ENCODE data around the gene POLR2H. TPM values are rescaled to one million over a fixed set of nuclear protein-coding genes. Genes with fewer than 3 reads are reported as not detected.

Gene POLR2H
- polyA plus RNA-seq, 1 experiment, result 94.4 TPM

- no peaks in the 10 kb centered on the region; the same call in 1 of the 2 replicates for H3K9me3 ChIP-seq (ENCODE audit: control insufficient read depth, insufficient read depth, low read length)
- H3K27me3 ChIP-seq (ENCODE audit: control insufficient read depth, insufficient read depth, low read length), result no peaks in the 10 kb centered on the region
- no peak for TF ChIP-seq CTCF (IDR thresholded peaks at IDR 0.05; ENCODE audit: low read depth, low read length)
- DNase-seq (ENCODE audit: low read depth, low spot score), result no peak
- ChIA-PET POLR2A (interaction anchor here (0.6 kb wide), 1 partner anchor 16 kb away, joined by 3 read pairs; no protein-coding TSS in a partner anchor), CTCF (no interaction called here)
- no peak overlapping the region for H3K4me3 ChIP-seq (ENCODE audit: low read depth, low read length)
- H3K27ac ChIP-seq (ENCODE audit: low read depth, low read length), result peak overlapping the region; percentile 52
Observed at GRCh38 chr3:184328516-184328915, 33.0 kb upstream of the POLR2H start.

GRCh38 chr3:184332370-184333090, 29.0 kb upstream of the POLR2H start:
- CTCF ChIA-PET, result interaction anchor here (1.1 kb wide), 1 partner anchor 83 kb away, joined by 3 read pairs; the partner anchor contains the start of gene EEF1AKMT4
- no peaks in the 10 kb centered on the region for H3K27me3 ChIP-seq (ENCODE audit: control insufficient read depth, insufficient read depth, low read length)
- H3K27ac ChIP-seq (ENCODE audit: low read depth, low read length), result peak overlapping the region; percentile 94
- H3K9me3 ChIP-seq (ENCODE audit: control insufficient read depth, insufficient read depth, low read length), result no peaks in the 10 kb centered on the region
- peak; percentile 81 for DNase-seq (ENCODE audit: low read depth, low spot score)
- no peak overlapping the region for H3K4me3 ChIP-seq (ENCODE audit: low read depth, low read length)
- TF ChIP-seq CTCF (IDR thresholded peaks at IDR 0.05; ENCODE audit: low read depth, low read length), result no peak
- POLR2A ChIA-PET, result no interaction called here

GRCh38 chr3:184333190-184333589, 28.3 kb upstream of the POLR2H start:
- Histone ChIP-seq H3K27ac (ENCODE audit: low read depth, low read length) (peak overlapping the region; percentile 94), H3K4me3 (ENCODE audit: low read depth, low read length) (no peak overlapping the region), H3K9me3 (ENCODE audit: control insufficient read depth, insufficient read depth, low read length) (no peaks in the 10 kb centered on the region), H3K27me3 (ENCODE audit: control insufficient read depth, insufficient read depth, low read length) (no peaks in the 10 kb centered on the region)
- CTCF ChIA-PET, result no interaction called here
- DNase-seq (ENCODE audit: low read depth, low spot score), result no peak
- no peak for TF ChIP-seq CTCF (IDR thresholded peaks at IDR 0.05; ENCODE audit: low read depth, low read length)
- POLR2A ChIA-PET, result no interaction called here

GRCh38 chr3:184333700-184334099, 27.8 kb upstream of the POLR2H start:
- Histone ChIP-seq H3K27me3 (ENCODE audit: control insufficient read depth, insufficient read depth, low read length) (no peaks in the 10 kb centered on the region), H3K9me3 (ENCODE audit: control insufficient read depth, insufficient read depth, low read length) (no peaks in the 10 kb centered on the region; the same call in 1 of the 2 replicates), H3K27ac (ENCODE audit: low read depth, low read length) (peak overlapping the region; percentile 34), H3K4me3 (ENCODE audit: low read depth, low read length) (no peak overlapping the region)
- TF ChIP-seq CTCF (IDR thresholded peaks at IDR 0.05; ENCODE audit: low read depth, low read length), result no peak
- no peak for DNase-seq (ENCODE audit: low read depth, low spot score)
- CTCF ChIA-PET, result no interaction called here
- POLR2A ChIA-PET, result interaction anchor here (1.0 kb wide), 1 partner anchor 14 kb away, joined by 3 read pairs; no protein-coding TSS in a partner anchor

GRCh38 chr3:184334470-184335158, 26.9 kb upstream of the POLR2H start:
- ChIA-PET CTCF (no interaction called here), POLR2A (interaction anchor here (1.0 kb wide), 1 partner anchor 14 kb away, joined by 3 read pairs; no protein-coding TSS in a partner anchor)

More at GRCh38 chr3:184334470-184335158, 26.9 kb upstream of the POLR2H start:
- no peak for TF ChIP-seq CTCF (IDR thresholded peaks at IDR 0.05; ENCODE audit: low read depth, low read length)
- DNase-seq (ENCODE audit: low read depth, low spot score), result no peak
- no peaks in the 10 kb centered on the region for H3K27me3 ChIP-seq (ENCODE audit: control insufficient read depth, insufficient read depth, low read length)
- peak overlapping the region; percentile 92 for H3K27ac ChIP-seq (ENCODE audit: low read depth, low read length)
- no peaks in the 10 kb centered on the region; the same call in 1 of the 2 replicates for H3K9me3 ChIP-seq (ENCODE audit: control insufficient read depth, insufficient read depth, low read length)
- H3K4me3 ChIP-seq (ENCODE audit: low read depth, low read length), result no peak overlapping the region

Measured in AG04450 (cell line).